Spleen (tissue), 7 donors: ENCODE results near the gene JADE1.

Experiments used
- CTCF ChIP-seq, 11 experiments: fragments of 200-600 bp in 7 of 11; fragments of 450-650 bp in 4 of 11; sonication (generic) in 4 of 11; IDR thresholded peaks in 8 of 11; conservative IDR thresholded peaks in 3 of 11; 1 replicate in 7 of 11; 2 replicates in 4 of 11; pipeline versions ENCODE4 v1.4.0 to v1.8.0; 2016 to 2021; ENCODE audit warnings: antibody characterized with exemption in 11 of 11, inconsistent platforms in 4 of 11, mild to moderate bottlenecking in 1 of 11
- POLR2A ChIP-seq, 3 donors: fragments of 450-650 bp; IDR thresholded peaks; one replicate each; pipeline ENCODE4 v1.5.1; 2017; ENCODE audit warnings: antibody characterized with exemption in 3 of 3, mild to moderate bottlenecking in 1 of 3
- donor health status: DM: no; HTN: no; CAD: no; lungs with moderate emphysema.
- donor health status: DM: no; HTN: no; CAD: no.
- donor health status: DM: no; HTN: no; CAD: no.

- TF ChIP-seq POLR2A (IDR thresholded peaks at IDR 0.05) (no peak), CTCF (IDR thresholded peaks at IDR 0.05 in 8 of 11, conservative IDR thresholded peaks at IDR 0.05 in 3 of 11) (no peak)
Observed at GRCh38 chr4:128819082-128819742, 9.7 kb downstream of the JADE1 start.
